Inflammatory macrophage treated with lipopolysaccharide for 4 hours (primary cell): ENCODE results near the gene PWWP2B.

Source experiments
- DNase-seq: peaks from one replicate; pipeline ENCODE4 v3.0.0-alpha.2; 2020

Gene PWWP2B

DNA sequence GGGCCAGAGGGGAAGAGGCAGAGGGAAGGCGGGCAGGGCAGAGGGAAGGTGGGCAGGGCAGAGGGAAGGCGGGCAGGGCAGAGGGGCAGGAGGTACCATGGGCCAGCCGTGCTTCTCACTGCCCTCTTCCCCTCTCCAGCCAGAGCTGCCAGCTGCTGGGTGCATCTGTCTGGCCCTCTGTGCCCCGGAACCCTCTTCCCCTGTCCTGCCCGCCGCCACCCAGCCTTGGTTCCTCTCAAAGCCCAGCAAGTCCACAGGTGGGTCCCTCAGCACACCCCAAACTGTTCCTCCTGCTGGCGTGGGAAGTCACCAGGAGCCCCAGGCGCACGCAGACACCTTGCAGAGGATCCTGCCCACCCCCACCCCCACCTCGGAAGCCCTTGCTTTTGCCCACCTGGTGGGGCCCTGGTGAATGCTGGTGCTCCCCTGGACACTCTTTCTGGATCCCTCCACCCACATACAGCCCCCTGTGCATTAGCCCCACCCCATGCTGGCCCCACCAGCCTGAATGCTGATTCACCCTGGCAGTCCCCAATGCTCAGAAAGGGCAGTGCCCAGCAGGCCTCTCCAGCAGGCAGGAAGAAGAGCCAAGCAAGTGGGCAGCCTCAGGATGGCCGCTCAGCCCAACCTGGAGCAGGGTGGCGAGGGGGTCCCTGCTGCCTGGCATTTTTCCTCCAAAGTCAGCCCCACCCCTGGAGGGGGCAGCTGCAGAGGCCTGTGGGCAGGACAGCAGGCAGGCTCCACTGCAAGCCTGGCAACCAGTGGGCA, 1.9 kb upstream of the PWWP2B start:
- no peak for DNase-seq

DNA sequence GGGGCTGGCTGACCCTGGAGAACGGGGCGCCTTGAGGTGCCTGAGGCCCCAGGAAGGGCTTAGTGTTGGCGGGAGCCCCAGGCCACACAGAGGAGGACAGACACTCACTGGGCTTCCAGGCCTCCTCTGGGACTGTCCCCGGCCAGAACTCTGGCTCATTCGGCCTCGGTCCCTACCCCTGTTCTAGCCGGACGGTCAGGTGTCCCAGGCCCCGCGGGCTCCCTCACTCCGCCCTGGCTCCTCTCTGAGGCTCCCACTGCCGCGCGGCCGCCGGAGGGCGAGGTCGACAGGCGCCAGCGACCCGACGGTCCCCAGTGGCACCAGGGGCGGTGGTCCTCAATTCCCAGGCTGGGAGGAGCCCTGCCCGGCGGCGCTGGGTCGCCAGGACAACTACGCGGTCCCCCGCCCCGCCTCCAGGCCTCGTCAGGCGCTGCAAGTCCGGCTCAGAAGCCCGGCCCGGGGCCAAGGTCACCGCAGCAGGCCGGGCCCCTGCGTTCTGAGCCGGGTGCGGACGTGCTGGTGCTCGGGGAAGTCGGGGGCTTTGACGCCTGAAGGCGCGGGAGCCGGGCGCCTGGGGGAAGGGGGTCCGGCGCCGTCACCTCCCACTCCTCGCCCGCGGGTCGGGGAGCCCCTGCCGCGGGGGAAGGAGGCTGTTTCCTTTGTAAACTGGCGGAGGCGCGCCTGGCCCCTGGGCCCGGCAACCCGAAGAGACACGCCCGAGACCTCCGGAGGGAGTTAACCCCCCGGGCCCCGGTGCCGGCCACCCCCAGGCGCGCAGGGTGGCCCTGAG, 1.1 kb upstream of the PWWP2B start:
- DNase-seq: no peak

DNA sequence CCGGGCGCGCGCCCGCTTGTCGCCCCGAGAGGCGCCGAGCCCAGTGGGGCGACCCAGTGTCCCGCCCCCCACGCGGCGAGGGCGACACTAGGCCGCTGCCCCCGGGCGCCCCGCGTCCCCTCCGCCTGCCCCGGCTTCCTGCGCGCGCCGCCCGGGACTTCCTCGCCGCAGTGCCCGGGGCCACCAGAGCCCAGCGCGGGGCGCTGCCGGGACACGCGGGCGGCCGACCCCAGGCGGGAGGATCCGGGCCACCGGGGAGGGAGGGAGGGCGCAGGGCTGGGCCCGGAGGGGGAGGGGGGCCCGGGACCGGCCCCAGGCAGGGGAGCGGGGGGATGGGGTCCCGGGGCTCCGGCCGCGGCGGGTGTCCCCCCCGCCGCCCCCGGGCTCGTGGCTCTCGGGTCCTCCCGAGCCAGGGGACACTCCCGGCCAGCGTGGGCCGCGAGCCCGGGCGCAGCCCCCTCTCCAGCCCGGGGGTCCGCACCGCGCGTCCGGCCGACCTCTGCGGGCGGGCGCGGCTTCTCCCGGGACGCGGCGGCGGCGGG, 435 bp upstream of the PWWP2B start:
- peak; percentile 62 for DNase-seq

DNA sequence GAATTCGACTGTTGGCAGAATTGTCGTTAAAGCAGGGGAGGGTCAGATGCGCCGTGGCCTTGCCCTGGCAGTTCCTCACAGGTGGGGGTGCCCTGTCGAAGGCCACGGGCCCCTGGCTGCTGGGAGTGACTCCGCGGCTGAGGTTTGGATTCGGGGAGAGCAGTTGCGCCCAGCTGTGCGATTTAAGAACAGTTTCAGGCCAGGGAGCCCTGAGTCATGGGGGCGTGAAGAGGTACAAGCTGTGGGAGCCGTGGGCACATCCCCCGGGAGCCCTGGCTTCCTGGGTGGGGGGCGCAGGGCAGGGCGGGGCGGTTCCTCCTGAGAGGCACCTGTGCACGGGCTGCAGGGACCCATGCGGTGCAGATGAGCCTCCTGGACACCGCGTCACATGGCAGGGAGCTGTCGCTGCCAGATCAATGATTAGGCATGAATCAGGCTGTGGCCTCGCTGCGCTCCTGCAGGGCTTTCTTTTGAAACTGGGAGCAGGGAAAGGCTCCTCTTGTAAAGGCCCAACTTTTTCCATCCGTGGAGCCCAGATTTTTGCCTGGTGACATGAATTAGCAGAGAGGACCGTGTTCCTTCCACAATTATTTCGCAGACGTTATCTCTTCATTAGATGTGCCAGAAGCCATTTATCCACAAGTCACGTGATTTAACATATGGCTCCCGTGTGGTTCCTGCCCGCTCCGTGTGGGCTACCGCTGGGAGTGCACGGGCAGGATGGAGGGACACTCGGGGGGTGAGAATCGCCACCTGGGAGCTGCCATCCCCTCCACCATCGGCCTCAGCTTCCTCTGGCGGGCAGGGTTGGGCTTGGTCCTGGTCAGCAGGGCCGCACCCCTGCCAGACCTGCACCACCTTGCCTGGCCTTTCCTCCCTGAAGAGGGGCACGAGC, 918 bp downstream of the PWWP2B start:
- no peak for DNase-seq

DNA sequence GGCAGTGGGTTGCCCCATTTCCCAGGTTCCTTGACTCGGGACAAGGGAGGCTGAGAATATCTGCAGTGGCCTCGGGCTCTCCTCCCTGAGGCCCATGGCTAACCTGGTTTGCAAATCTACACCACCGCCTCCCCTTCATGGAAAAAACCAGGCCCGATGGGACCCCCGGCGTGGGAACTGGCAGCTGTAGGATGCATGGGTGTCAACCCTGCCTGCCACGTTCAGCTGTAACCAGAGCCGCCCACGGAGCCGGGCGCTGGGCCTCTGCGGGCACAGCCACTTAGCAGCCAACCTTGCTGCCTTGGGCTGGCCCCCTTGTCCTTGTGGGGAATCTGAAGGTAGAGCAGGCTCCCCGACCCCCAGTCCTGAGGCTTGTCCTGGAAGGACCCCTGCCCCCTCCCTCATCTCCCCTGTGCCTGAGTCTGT, 1.6 kb downstream of the PWWP2B start:
- no peak for DNase-seq

DNA sequence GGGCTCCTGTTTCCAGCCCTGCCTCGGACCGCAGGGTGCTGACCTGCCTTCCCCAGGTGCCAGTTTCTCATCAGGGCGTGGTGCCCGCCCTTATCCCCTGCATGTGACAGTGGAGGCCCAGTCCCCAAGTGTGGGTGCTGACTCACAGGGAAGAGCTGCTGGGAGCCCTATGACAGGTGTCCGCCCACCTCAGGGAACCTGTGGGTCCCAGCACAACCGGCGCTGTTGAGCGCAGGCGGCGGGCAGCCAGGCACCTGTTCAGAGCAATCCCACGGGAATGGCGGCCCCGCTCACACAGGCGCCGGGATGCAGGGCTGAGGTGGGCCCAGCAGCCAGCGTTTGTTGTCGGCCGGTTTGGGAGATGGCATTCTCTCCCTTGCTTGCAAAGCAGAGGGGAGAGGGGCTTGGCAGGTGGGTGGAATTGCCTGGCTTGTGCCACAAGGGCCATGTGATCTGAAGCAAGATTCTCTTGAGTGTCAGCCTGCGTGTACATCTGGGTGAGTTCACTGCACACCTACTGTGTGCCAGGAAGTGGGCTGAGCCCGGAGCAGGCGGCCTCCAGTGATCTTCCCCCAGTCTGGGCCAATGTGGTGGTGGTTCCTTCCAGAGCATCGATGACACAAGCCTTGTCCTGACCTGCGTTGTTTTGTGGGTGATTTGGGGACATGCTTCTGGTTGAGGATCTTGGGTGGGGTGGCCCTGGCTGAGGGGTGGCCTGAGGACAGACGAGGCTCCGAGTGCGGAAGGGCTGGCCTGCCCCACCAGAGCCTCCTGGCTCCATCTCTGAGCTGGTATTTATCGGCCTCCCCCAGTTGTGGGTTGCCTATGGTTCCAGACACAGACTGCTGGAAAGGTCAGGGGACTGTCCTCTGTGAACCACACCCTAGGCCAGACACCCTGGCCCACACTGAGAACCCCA, 2.4 kb downstream of the PWWP2B start:
- DNase-seq: no peak

DNA sequence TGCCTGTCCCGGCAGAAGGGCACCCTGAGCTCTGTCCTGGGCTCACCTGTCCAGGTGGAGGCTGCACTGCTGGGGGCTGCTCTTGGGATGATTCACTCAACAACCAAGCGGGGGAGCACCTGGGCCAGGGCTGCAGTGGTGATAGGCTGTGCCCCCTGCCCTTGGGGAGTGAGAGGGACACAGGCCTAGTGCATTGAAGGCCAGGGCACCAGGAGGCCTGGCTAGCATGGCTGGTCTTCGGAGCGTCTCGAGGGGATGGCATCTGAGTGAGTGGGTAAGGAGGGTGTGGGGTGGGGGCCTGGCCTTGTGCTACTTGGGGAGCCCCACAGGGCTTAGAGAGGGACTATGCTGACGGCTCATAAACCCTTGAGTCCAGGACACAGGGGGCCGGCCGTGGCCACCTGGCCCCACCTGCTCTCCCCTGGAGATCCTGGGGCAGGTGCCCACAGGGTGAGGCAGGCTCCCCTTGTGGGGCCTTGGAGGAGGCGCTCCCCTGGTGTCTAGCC, 3.1 kb downstream of the PWWP2B start:
- no peak for DNase-seq

DNA sequence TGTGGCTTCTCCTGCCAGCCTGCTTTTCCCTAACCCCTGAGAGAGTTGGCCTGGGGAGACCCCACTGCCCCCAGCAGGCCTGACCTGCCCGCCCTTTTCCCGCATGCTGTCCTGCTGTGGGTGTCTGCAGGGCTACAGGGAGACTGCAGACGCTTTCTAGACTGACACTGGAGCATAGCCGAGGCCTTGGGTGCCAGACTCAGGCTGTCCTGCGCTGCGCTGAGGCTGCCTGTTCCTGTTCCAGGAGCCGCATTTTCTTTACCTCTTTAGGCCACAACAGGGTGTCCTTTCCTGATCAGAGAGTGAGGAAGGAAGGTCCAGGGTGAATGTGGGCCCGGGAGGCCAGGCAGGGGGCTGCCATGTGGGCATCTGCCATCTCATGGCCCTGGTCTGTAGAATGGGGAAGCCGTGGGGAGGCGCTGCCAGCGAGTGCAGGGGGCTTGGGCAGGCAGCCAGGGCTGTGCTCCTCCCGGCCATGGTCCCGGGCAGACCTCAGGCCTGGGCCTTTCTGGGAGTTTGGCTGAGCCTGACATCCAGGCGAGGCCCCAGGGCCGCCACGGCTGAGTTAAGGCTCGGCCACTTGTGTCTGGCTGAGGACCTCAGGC, 3.6 kb downstream of the PWWP2B start:
- DNase-seq: no peak

DNA sequence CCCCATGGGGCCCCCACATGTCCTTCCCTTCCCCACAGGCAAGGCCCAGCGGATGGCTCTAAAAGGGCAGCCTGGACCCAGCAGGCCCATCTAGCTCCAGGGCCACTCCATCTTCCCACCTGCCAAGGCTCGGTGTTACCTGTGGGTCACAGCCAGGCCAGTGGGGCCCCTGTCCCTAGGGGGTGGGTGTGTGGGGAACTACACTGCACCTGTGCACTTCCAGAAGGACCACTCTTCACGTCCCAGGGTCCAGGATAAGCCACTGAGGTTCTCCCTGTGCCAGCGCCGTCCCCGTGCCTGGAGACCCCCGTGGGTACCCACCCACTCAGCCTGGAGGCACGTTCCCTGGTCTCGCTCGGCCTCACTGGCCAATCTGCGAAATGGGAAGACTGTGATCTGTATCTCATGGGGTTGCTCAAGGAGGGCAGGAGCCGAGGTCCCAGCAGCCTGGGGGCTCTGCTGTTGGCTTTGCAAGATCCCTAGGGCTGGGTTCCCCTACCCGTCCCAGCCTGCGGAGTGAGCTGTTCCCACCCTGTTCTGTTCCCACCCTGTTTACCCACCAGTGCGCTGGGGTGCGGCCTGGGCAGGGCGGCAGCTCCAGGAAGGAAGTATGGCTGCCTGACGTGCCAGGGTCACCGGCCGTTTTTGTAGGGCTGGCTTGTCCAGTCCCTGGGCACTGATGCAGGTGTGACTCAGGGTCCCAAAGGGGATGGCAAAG, 4.6 kb downstream of the PWWP2B start:
- no peak for DNase-seq

DNA sequence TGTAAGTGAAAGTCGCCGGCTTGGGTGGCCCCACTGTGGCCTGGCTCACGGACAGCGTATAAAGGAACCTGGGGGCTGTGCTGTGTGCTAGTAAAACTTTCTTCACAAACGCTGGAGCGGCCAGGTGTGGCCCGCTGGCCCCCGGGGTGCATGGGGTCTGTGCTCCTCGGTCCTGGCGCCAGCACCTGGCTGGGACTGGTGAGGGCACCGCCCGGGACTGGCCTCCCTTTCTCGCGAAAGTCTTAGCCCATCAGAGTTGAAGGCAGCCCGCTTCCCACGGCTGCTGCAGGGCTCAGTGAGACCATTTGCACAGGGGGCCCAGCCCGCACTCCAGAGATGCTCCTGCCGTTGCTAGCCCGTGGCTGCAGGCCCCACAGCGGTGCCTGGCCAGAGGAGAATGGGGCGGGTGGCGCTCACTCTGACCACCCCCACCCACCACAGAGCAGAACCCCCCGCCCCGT, 5.8 kb downstream of the PWWP2B start:
- DNase-seq: no peak

DNA sequence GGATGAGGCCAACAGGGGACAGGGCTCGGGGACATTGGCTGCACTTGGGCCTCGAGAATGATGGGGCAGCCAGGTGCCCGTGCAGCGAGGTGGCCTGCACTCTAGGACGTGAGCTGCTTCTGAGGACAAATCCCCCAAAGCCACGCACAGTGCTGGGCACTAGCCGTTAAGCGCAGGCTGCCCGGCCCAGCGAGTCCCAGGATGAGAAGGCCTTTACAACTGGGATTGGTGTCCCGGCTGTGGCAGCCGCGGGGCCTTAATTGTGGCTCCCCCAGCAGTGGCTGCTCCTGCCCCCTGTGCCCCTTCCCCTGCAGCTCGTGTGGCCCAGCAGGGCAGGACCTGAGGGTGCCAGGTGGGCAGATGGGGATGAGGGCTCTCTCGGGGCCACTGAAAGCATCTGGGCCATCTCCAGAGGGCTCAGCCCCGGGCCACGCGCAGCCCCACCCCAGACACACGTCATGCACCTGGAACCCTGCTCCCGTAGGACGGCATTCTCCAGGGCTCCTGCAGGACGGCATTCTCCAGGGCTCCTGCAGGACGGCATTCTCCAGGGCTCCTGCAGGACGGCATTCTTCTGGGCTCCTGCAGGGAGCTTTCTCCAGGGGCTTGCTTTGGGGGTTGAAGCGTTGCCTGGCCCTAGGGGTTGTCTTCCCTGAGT, 6.6 kb downstream of the PWWP2B start:
- DNase-seq: no peak

DNA sequence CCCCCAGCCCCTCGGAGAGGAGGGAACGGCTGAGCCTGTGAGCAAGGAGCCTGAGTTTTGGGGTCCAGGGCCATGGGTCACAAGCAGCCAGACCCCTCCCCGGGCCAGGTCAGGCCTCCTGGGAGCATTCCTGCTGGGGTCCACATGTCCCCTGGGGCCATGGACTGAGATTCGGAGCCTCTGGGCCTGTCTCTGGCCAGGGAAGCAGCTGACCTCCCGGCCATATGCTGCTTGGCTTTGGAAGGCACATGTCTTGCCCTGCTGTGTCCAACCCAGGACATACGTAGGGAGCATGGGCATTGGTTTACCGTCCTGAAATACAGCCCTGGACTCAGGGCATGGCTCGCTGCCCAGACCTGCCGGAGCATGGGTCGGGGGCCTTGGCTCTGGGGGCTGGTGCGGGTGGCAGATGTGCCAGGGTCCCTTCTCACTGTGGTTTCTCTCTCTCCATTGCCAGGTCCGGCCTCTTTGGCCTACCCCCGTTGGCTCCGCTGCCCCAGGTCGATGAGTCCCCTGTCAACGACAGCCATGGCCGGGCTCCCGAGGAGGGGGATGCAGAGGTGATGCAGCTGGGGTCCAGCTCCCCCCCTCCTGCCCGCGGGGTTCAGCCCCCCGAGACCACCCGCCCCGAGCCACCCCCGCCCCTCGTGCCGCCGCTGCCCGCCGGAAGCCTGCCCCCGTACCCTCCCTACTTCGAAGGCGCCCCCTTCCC, 7.3 kb downstream of the PWWP2B start:
- DNase-seq: no peak

DNA sequence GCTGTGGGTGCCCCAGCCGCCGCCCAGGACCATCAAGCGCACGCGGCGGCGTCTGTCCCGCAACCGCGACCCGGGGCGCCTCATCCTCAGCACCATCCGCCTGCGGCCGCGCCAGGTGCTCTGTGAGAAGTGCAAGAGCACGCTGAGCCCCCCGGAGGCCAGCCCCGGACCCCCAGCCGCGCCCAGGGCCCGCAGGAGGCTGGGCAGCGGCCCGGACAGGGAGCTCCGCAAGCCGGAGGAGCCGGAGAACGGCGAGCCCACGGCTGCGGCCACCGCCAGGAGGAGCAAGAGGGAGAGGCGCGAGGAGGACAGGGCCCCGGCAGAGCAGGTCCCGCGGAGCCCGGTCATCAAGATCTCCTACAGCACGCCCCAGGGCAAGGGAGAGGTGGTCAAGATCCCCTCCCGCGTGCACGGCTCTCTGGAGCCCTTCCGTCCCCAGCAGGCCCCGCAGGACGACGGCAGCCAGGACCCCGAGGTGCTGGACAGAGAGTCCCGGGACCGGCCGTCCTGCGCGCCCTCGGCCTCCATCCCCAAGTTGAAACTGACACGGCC, 8.0 kb downstream of the PWWP2B start:
- DNase-seq: no peak

DNA sequence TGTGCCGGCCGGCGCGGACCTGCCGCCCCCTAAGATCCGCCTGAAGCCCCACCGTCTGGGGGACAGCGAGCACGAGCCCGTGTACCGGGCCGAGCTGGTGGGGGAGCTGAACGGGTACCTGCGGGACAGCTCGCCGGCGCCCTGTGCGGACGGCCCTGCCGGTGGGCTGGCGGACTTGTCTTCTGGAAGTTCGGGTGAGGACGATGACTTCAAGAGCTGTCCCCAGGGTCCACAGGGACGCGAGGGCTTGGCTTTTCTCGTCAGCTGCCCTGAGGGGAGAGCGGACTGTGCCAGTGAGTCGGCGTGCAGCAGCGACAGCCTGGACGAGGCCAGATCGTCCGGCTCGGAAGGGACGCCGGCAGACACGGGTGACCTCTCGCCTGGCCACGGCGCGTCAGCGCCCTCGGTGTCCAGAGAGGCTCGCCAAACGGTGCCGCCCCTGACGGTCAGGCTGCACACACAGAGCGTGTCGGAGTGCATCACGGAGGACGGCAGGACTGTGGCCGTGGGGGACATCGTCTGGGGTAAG, 8.5 kb downstream of the PWWP2B start:
- DNase-seq: no peak

DNA sequence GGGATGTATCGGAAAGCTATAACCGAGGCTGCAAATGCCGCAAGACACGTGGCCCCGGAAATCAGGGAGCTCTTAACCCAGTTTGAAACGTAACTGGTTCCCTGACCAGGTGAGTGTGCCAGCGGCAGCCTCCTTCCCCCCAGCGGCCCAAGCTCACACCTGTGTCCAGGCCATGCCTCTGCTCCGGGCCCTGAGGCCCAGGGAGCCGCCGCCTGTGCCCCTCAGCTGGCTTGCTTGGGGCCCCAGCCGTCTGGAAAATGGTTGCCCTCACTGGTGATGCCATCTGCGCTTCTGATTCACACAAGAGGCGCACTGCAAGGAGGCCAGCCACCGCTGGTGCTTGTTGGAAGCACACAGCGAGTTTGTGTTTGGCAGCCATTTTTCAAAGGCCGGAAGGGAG, 9.2 kb downstream of the PWWP2B start:
- DNase-seq: no peak

DNA sequence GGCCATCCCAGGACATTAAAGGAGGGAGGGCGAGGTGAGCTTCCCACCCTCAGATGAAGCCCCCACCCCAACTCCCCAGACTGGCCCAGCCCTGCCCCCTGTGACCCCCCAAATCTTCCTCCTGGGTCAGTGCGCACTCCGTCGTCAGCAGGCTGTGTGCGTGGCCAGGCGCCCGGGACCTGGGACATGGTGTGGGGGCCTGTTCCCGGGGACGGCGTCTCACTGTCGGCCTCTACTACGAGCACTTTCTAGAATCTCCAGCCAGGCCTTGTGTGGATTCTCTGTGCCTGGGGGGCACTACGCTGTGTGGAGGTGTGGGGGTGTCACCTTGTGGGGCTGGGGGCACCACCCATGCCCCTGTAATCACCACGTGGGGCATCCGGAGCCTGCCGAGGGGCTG, 9.8 kb downstream of the PWWP2B start:
- DNase-seq: no peak

DNA sequence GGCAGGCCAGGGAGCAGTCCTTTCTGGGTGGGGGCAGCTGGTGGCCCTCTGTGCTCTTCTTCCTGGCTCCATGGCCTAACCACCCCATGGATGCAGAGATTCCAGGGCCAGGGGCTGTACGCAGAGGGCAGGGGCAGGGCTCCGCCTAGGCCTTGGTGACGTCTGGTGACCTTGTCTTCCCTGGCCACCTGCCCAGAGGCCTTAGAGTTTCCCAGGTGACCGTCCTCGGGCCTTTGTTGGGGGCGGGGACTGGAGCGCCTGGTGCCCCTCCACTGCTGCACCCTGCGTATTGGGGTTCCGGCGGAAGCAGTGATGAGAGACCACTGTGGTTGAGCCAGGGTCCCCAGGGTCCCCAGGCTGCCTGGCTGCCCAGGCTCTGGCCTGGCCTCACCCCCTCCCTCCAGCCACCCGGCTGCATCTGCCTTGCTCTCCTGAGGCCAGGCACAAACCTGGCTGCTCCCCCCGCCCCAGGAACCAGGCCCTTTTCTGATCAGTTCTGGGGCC, 10.3 kb downstream of the PWWP2B start:
- DNase-seq: no peak

DNA sequence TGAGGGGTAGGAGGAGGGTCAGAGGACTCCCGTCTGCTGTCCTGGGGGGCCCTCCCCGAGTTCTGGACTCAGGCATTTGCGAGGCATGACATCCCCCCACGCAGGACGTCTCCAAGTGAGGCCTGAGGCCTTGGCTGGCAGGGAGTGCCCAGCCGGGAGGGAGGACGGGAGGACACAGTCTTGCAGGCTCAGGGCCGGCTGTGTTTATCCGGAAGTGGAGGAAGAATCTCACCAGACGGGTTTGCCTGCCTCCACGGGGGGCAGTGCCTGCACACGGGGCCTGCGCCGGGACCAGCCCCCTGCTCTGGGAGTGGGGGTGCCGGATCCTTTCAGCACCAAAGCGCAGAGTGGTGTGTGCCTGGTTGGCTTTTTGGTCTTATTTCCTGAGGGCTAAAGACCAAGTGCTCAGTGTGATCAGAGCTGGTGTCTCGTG, 10.9 kb downstream of the PWWP2B start:
- DNase-seq: peak; percentile 55
